PFSK-1 (cell line): ENCODE measurements around the gene PTPRK.

Experiments used
- FOXP2 ChIP-seq: optimal IDR thresholded peaks from 2 replicates; pipeline ENCODE3; 2011; ENCODE audit warnings: borderline replicate concordance, control low read depth, inconsistent platforms; ENCODE audit not compliant: insufficient read depth; ENCODE audit errors: extremely low read length, extremely low read depth
- POLR2AphosphoS5 ChIP-seq: IDR thresholded peaks from 2 replicates; pipeline ENCODE4 v1.6.1; 2012; ENCODE audit warnings: low read depth, mild to moderate bottlenecking, control low read depth, low read length, moderate library complexity
- SIN3A ChIP-seq: IDR thresholded peaks from 2 replicates; pipeline ENCODE4 v1.6.1; 2012; ENCODE audit warnings: mild to moderate bottlenecking, low read length, moderate library complexity, borderline replicate concordance; ENCODE audit not compliant: insufficient read depth
- TAF1 ChIP-seq: IDR thresholded peaks from 2 replicates; pipeline ENCODE4 v1.6.1; 2012; ENCODE audit warnings: low read length, control low read depth, borderline replicate concordance; ENCODE audit not compliant: insufficient read depth
- TF ChIP-seq, protein P1 (sequence below), 2 experiments: IDR thresholded peaks; 2 replicates each; pipeline versions ENCODE4 v1.6.1 to v1.8.0; 2011 to 2012; ENCODE audit warnings: low read depth in 2 of 2, low read length in 2 of 2, control low read depth in 1 of 2, inconsistent platforms in 1 of 2, mild to moderate bottlenecking in 1 of 2, moderate library complexity in 1 of 2; ENCODE audit not compliant: insufficient read depth in 1 of 2

Gene PTPRK

GRCh38 chr6:128395188-128395587 is 125.2 kb downstream of the PTPRK start:
- TF ChIP-seq POLR2AphosphoS5 (no peak), FOXP2 (no peak), TAF1 (no peak), SIN3A (no peak)
- TF ChIP-seq, protein P1, sequence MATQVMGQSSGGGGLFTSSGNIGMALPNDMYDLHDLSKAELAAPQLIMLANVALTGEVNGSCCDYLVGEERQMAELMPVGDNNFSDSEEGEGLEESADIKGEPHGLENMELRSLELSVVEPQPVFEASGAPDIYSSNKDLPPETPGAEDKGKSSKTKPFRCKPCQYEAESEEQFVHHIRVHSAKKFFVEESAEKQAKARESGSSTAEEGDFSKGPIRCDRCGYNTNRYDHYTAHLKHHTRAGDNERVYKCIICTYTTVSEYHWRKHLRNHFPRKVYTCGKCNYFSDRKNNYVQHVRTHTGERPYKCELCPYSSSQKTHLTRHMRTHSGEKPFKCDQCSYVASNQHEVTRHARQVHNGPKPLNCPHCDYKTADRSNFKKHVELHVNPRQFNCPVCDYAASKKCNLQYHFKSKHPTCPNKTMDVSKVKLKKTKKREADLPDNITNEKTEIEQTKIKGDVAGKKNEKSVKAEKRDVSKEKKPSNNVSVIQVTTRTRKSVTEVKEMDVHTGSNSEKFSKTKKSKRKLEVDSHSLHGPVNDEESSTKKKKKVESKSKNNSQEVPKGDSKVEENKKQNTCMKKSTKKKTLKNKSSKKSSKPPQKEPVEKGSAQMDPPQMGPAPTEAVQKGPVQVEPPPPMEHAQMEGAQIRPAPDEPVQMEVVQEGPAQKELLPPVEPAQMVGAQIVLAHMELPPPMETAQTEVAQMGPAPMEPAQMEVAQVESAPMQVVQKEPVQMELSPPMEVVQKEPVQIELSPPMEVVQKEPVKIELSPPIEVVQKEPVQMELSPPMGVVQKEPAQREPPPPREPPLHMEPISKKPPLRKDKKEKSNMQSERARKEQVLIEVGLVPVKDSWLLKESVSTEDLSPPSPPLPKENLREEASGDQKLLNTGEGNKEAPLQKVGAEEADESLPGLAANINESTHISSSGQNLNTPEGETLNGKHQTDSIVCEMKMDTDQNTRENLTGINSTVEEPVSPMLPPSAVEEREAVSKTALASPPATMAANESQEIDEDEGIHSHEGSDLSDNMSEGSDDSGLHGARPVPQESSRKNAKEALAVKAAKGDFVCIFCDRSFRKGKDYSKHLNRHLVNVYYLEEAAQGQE (IDR thresholded peaks at IDR 0.05; ENCODE audit: insufficient read depth in 1 of 2, low read depth in 2 of 2, low read length in 2 of 2), result no peak

GRCh38 chr6:128394167-128394566 is 126.2 kb downstream of the PTPRK start:
- TF ChIP-seq, protein P1 (IDR thresholded peaks at IDR 0.05; ENCODE audit: insufficient read depth in 1 of 2, low read depth in 2 of 2, low read length in 2 of 2), result no peak
- no peak for TF ChIP-seq TAF1
- no peak for TF ChIP-seq FOXP2
- no peak for TF ChIP-seq SIN3A
- no peak for TF ChIP-seq POLR2AphosphoS5

GRCh38 chr6:128389820-128390534 is 130.4 kb downstream of the PTPRK start:
- TF ChIP-seq SIN3A (no peak), TAF1 (no peak), FOXP2 (no peak), POLR2AphosphoS5 (no peak)
- TF ChIP-seq, protein P1 (IDR thresholded peaks at IDR 0.05; ENCODE audit: insufficient read depth in 1 of 2, low read depth in 2 of 2, low read length in 2 of 2), result no peak

DNA sequence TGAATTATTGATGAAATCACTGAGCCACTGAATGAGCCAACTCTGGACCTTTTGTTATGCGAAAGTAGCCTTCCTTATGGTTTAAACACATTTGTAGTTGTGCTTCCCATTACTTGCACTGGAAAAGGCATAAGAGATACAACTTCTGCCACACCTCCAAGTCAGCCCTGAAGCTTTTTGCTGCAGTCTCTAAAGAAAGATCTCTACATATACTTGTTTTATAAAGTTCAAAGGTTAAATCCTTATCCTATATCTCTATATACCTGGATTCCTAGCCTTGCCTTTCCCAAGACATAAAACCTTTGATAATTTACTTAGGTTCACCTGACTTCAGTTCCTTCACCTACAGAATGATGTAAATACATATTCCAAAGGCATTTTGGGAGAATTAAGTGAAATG is 132.0 kb downstream of the PTPRK start:
- TF ChIP-seq TAF1 (no peak), FOXP2 (no peak), SIN3A (no peak), POLR2AphosphoS5 (no peak)
- TF ChIP-seq, protein P1 (IDR thresholded peaks at IDR 0.05; ENCODE audit: insufficient read depth in 1 of 2, low read depth in 2 of 2, low read length in 2 of 2), result no peak
